ENCODE results near the gene RSRC1.

- TF ChIP-seq CTCF (IDR thresholded peaks at IDR 0.05; ENCODE audit: control extremely low read depth in 1 of 3, insufficient read depth in 1 of 3, low read depth in 1 of 3, low read length in 3 of 3) (no peak), TAF1 (IDR thresholded peaks at IDR 0.05; ENCODE audit: low read depth, low read length) (no peak), TCF12 (IDR thresholded peaks at IDR 0.05; ENCODE audit: low read depth, low read length) (no peak), GABPA (IDR thresholded peaks at IDR 0.05; ENCODE audit: borderline replicate concordance, insufficient read depth, low read length) (no peak)
Measured at GRCh38 chr3:158160958-158161357, 51.1 kb downstream of the RSRC1 start.

All from H1 (cell line).